PC-9 (cell line): ENCODE measurements around the gene PLB1. TPM values are rescaled to one million over a fixed set of nuclear protein-coding genes. Genes with fewer than 3 reads are reported as not detected.

ENCODE experiments used
- BruUV-seq: library from RNA; stranded (reverse); fragments of 400-500 nt; replicated peaks from 2 replicates; lab custom pipeline; 2021; lab: Mats Ljungman, UMichigan
- CTCF ChIA-PET: fragments of 300-600 bp; sonication (Branson Sonifier 250); formaldehyde crosslinking; loops from one replicate; lab custom pipeline; 2022; ENCODE audit warnings: antibody characterized with exemption; lab: Charles Lee
- POLR2A ChIA-PET: fragments of 300-600 bp; sonication (Branson Sonifier 250); formaldehyde crosslinking; loops from one replicate; lab custom pipeline; 2022; ENCODE audit warnings: antibody characterized with exemption; ENCODE audit not compliant: unreplicated experiment; lab: Charles Lee
- DNase-seq, 2 experiments: peaks; one replicate each; pipeline versions ENCODE4 v3.0.0 to v3.0.0-alpha.2; 2015 to 2022; ENCODE audit warnings: mixed read lengths in 1 of 2
- H2AFZ ChIP-seq: fragments of 200-600 bp; sonication (generic); 2 replicates; pipeline ENCODE4 v1.8.1; 2017; ENCODE audit warnings: antibody characterized with exemption
- H3F3A ChIP-seq: fragments of 200-600 bp; sonication (generic); 2 replicates; pipeline ENCODE4 v1.8.1; 2017; ENCODE audit warnings: antibody characterized with exemption, mild to moderate bottlenecking, low read depth; ENCODE audit not compliant: insufficient read depth
- H3K27ac ChIP-seq: fragments of 200-600 bp; sonication (generic); 2 replicates; pipeline ENCODE4 v1.6.1; 2016; ENCODE audit warnings: mixed run types
- H3K27me3 ChIP-seq: fragments of 200-600 bp; sonication (generic); 2 replicates; pipeline ENCODE4 v1.6.1; 2016; ENCODE audit warnings: low read depth, mixed run types; ENCODE audit not compliant: insufficient read depth
- H3K36me3 ChIP-seq: fragments of 200-600 bp; sonication (generic); 2 replicates; pipeline ENCODE4 v1.6.1; 2016; ENCODE audit warnings: low read depth, mixed run types
- H3K4me1 ChIP-seq: fragments of 200-600 bp; sonication (generic); replicated peaks from 2 replicates; pipeline ENCODE4 v1.6.1; 2016; ENCODE audit warnings: mixed run types; ENCODE audit not compliant: insufficient read depth
- H3K4me2 ChIP-seq: fragments of 200-600 bp; sonication (generic); 2 replicates; pipeline ENCODE4 v1.6.1; 2017; ENCODE audit warnings: mixed run types
- H3K4me3 ChIP-seq: fragments of 200-600 bp; sonication (generic); 2 replicates; pipeline ENCODE4 v1.6.1; 2016; ENCODE audit warnings: mixed run types
- H3K79me2 ChIP-seq: fragments of 200-600 bp; sonication (generic); 2 replicates; pipeline ENCODE4 v1.6.1; 2017; ENCODE audit warnings: low read depth, mixed run types
- H3K9me2 ChIP-seq: fragments of 200-600 bp; sonication (generic); 2 replicates; pipeline ENCODE4 v1.8.1; 2017; ENCODE audit warnings: mild to moderate bottlenecking; ENCODE audit not compliant: insufficient read depth
- H3K9me3 ChIP-seq: fragments of 200-600 bp; sonication (generic); 2 replicates; pipeline ENCODE4 v1.8.1; 2016; ENCODE audit warnings: low read depth; ENCODE audit not compliant: insufficient read depth
- H4K20me1 ChIP-seq: fragments of 200-600 bp; sonication (generic); 2 replicates; pipeline ENCODE4 v1.8.1; 2017; ENCODE audit not compliant: insufficient read depth
- EZH2 ChIP-seq: fragments of 200-600 bp; sonication (generic); IDR thresholded peaks from 2 replicates; pipeline ENCODE4 v1.8.0; 2017; ENCODE audit warnings: antibody characterized with exemption, low read depth
- intact Hi-C: fragments of 100-400 bp; cut with micrococcal nuclease; formaldehyde crosslinking; loops from one replicate; pipeline ENCODE4 v1.10.0; 2022; ENCODE audit not compliant: unreplicated experiment
- total RNA-seq: library from RNA; stranded (reverse); gene quantifications from 2 replicates; pipeline ENCODE4 v1.2.3, GENCODE V29; 2021
- TF ChIP-seq, protein P1 (sequence below): fragments of 200-600 bp; sonication (generic); conservative IDR thresholded peaks from 2 replicates; pipeline ENCODE4 v1.6.1; 2017; ENCODE audit warnings: mixed run types, antibody characterized with exemption, mild to moderate bottlenecking, moderate library complexity

Gene PLB1
- total RNA-seq, 1 experiment from 2014 or later = 2.7 TPM

DNA sequence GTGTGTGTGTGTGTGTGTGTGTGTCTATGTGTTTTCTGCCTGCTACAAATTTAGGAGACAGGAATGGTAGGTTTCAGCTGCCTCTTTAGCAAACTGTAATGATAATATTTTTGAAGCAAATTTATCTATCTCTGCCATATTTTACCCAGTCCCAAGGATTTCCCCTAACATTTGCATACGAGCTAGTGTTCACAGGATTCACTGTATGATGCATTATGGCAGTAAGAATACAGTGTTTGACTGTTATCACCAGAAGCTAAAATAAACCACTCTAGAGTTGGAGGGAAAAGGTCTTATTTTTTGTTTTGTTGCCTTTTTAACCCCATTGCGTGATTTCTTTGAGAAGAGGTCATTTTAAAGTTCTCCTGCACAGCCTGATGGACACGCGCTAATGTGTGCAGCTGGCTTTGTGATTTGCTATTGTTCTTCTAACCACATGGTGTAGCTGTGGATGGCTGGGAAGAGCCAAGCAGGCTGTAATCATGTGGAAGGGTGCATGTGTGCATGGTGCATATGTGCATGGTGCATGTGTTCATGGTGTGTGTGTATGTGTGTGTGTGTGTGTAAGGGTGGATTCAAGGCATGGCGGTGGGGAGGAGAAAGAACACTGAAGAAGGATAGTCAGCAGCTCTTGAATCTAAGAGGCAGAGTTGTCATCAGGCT, 62.4 kb downstream of the PLB1 start:
- H3K4me1 ChIP-seq = no peaks in the 10 kb centered on the region
- no peaks in the 10 kb centered on the region for H3K9me3 ChIP-seq
- POLR2A ChIA-PET = interaction anchor here (0.6 kb wide), 1 partner anchor 112 kb away, joined by 15 read pairs; no protein-coding TSS in a partner anchor
- CTCF ChIA-PET = interaction anchor here (0.6 kb wide), 1 partner anchor 324 kb away, joined by 3 read pairs; no protein-coding TSS in a partner anchor
- BruUV-seq = no TSS peak
- H3K4me3 ChIP-seq = no peak overlapping the region
- no peaks in the 10 kb centered on the region for H3K9me2 ChIP-seq
- DNase-seq = no peak
- no peak overlapping the region for H3K4me2 ChIP-seq
- H3K79me2 ChIP-seq = no peaks in the 10 kb centered on the region
- H2AFZ ChIP-seq = no peak overlapping the region
- H3K27ac ChIP-seq = no peak overlapping the region
- no peaks in the 10 kb centered on the region for H3K27me3 ChIP-seq
- intact Hi-C loops = no loop called here
- TF ChIP-seq, protein P1, sequence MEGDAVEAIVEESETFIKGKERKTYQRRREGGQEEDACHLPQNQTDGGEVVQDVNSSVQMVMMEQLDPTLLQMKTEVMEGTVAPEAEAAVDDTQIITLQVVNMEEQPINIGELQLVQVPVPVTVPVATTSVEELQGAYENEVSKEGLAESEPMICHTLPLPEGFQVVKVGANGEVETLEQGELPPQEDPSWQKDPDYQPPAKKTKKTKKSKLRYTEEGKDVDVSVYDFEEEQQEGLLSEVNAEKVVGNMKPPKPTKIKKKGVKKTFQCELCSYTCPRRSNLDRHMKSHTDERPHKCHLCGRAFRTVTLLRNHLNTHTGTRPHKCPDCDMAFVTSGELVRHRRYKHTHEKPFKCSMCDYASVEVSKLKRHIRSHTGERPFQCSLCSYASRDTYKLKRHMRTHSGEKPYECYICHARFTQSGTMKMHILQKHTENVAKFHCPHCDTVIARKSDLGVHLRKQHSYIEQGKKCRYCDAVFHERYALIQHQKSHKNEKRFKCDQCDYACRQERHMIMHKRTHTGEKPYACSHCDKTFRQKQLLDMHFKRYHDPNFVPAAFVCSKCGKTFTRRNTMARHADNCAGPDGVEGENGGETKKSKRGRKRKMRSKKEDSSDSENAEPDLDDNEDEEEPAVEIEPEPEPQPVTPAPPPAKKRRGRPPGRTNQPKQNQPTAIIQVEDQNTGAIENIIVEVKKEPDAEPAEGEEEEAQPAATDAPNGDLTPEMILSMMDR = no peak
- H4K20me1 ChIP-seq = no peaks in the 10 kb centered on the region
- H3K36me3 ChIP-seq = no peaks in the 10 kb centered on the region
- H3F3A ChIP-seq = no peaks in the 10 kb centered on the region

DNA sequence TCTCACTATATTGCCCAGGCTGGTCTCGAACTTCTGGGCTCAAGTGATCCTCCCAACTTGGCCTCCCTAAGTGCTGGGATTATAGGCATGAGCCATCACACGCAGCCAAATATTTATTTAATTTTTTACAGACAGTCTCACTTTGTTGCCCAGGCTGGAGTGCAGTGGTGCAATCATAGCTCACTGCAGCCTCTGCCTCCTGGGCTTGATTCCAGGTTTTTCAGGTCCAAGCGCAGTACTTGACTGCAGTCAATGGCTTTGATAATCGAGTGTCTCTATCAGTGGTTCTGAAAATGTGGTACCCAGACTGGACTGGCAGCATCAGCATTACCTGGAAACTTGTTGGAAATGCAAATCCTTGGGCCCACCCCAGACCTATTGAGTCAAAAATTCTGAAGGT, 63.1 kb downstream of the PLB1 start:
- BruUV-seq = no TSS peak
- Histone ChIP-seq H3K79me2 (no peaks in the 10 kb centered on the region), H3K27me3 (no peaks in the 10 kb centered on the region), H3K9me3 (no peaks in the 10 kb centered on the region), H3K36me3 (no peaks in the 10 kb centered on the region), H3K9me2 (no peaks in the 10 kb centered on the region), H2AFZ (no peak overlapping the region), H3K4me2 (no peak overlapping the region), H3K4me1 (no peaks in the 10 kb centered on the region), H3F3A (no peaks in the 10 kb centered on the region), H4K20me1 (no peaks in the 10 kb centered on the region), H3K4me3 (no peak overlapping the region), H3K27ac (no peak overlapping the region)
- CTCF ChIA-PET = interaction anchor here (0.6 kb wide), 1 partner anchor 52 kb away, joined by 5 read pairs; no protein-coding TSS in a partner anchor
- TF ChIP-seq, protein P1 = no peak
- no peak for TF ChIP-seq EZH2
- DNase-seq = no peak
- POLR2A ChIA-PET = no interaction called here
- intact Hi-C loops = no loop called here

DNA sequence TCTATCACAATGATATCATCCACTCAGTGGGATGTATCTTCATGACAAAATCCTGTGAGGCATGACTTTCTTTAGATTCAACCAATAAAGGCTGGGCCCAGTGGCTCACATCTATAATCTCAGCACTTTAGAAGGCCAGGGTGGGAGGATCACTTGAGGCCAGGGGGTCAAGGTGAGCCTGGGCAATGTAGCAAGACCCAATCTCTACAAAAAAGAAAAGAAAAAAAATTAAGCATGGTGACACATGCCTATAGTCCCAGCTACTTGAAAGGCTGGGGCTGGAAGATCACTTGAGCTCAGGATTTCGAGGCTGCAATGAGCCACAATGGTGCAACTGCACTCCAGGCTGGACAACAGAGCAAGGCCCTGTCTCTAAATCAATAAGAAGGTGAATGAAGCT, 68.0 kb downstream of the PLB1 start:
- H3K4me1 ChIP-seq = peaks cover 6% of the 10 kb centered on the region
- BruUV-seq = no TSS peak
- intact Hi-C loops = loop anchor here (10.0 kb wide), 1 partner anchor 331 kb away; the partner anchor contains the start of gene WDR43
- H4K20me1 ChIP-seq = no peaks in the 10 kb centered on the region
- ChIA-PET CTCF (no interaction called here), POLR2A (no interaction called here)
- no peaks in the 10 kb centered on the region for H3K9me3 ChIP-seq
- no peak overlapping the region for H2AFZ ChIP-seq
- no peak overlapping the region for H3K4me3 ChIP-seq
- no peak overlapping the region for H3K27ac ChIP-seq
- no peaks in the 10 kb centered on the region for H3K79me2 ChIP-seq
- DNase-seq = no peak
- peaks cover 4% of the 10 kb centered on the region; the same call in 1 of the 2 replicates for H3F3A ChIP-seq
- H3K4me2 ChIP-seq = no peak overlapping the region
- H3K36me3 ChIP-seq = no peaks in the 10 kb centered on the region
- no peak for TF ChIP-seq EZH2
- TF ChIP-seq, protein P1 = no peak
- H3K27me3 ChIP-seq = no peaks in the 10 kb centered on the region
- no peaks in the 10 kb centered on the region for H3K9me2 ChIP-seq
